OCI-LY1 (cell line): Measurements from ENCODE around the gene RAB36.

ENCODE experiments used
- CTCF ChIP-seq: fragments of 200-600 bp; sonication (generic), shearing (Covaris generic); IDR thresholded peaks from 2 replicates; pipeline ENCODE4 v1.5.1; 2017; ENCODE audit warnings: mild to moderate bottlenecking, antibody characterized with exemption, low read length, moderate library complexity, mixed read lengths
- EZH2 ChIP-seq: fragments of 200-600 bp; sonication (generic), shearing (Covaris generic); IDR thresholded peaks from 2 replicates; pipeline ENCODE4 v1.8.0; 2017; ENCODE audit warnings: borderline replicate concordance, mixed run types, mild to moderate bottlenecking, antibody characterized with exemption, low read length, moderate library complexity, mixed read lengths

- TF ChIP-seq CTCF: no peak
- no peak for TF ChIP-seq EZH2
Observed at GRCh38 chr22:23192133-23192532, 46.9 kb downstream of the RAB36 start.
